Measurements from ENCODE around the gene FLT3.
A peak's percentile ranks its signal among the peaks of the same experiment; 100 is the strongest.
"Not testable (repeated sequence)": the region's sequence is repeated elsewhere in the genome, so short reads cannot be mapped to it uniquely, and the experiment has no call there.

Gene FLT3

DNA sequence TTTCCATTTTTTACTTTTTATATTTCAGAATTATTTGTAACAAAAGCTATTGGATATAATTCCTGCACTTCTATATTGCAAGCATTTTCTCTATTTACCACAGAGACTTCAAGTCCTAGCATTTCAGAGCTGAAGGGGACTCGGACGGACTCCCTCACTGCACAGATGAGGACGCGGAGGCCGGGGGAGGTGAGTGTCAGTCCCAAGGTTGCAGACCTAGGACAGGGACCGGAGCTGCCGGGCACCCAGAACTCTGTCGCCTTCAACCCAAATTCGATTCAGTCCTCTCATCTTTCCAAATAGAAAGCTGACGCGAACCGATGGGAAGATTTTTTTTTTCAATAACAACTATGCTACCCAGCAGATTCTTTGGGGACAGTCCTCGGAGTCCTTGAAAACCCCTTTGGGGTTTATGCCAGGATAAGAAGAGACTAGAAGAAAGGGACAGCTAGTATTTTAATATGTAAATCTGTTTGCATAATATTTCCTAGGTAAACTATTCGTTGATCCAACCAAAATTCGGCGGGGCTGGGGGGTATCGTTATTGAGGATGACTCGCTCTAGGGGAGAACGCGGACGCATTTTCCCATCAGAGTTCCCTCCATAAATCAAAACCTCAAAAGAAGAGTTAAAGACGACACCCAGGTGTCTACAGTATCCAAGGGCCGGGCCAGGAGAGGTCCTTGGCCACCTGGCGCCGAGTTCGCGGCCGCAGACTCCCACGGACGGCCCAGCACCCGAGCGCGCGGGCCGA is 803 bp downstream of the FLT3 start:
- no peak for DNase-seq (ENCODE audit: low read depth)

DNA sequence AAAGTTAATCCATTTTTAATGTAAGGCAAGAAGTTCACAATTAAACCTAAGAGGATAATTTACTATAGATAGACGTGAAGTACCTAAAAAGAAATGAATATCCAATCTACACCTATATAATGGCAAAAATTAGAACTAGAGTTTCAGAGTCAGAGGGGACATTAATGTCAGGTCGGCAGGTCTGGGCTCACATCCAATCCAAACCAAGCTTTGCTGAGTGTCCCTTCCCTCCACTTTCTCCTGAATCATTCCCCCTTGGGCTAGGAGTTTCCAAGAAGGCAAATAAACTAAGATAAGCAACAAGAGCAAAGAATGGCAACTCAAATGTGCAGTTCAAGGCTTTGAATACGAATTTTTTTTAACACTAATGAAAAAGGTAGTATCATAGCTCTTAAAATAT is 2.9 kb downstream of the FLT3 start:
- DNase-seq (ENCODE audit: low read depth) = no peak

DNA sequence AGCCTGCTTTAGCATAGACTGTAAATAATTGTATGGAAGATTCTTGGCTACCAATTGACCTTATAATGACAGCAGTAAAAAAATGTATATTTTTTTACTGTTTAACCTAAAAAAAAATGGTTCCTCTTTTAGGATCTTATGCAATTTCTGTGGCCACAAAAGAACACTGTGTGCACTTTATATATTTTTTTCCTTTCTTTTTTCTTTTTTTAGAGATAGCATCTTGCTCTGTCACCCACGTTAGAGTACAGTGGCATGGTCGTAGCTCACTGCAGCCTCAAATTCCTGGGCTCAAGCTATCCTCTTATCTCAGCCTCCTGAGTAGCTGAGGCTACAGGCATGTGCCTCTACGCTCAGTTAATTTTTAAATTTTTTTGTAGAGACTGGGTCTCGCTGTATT is 6.1 kb downstream of the FLT3 start:
- no peak for DNase-seq (ENCODE audit: low read depth)

DNA sequence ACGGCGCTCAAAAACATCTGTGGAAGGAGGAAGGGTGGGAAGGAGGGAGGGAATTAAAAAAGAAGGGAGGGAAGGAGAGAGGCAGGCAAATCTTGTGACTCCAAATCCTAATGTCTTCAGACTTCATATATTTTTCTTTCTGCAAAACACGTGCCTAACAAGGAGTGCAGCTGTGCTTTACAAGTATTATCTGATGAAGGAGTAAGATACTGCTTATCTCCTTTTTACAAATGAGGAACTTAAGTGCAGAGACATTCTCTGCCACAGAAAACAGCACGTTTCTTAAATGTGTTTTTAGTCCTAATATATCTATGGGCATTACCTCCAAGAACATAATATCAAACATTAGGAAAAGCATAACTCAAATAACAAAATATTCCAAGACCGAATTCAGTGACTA is 6.5 kb downstream of the FLT3 start:
- DNase-seq (ENCODE audit: low read depth) = no peak

DNA sequence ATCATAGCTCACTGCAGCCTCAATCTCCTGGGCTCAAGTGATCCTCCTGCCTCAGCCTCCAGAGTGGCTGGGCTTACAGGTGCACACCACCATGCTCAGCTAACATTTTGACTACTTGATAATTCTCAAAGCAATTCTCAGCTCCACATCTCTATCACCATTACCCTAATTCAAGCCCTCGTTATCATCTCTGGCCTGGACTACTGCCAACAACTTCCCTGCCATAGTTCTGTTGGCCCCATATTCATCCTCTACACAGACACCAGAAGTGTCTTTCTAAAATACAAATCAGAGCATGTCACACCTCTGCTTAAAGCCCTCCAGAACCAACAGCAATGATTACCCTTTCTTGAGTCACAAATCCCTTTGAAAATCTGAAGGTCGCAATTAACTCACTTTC is 7.9 kb downstream of the FLT3 start:
- no peak for DNase-seq (ENCODE audit: low read depth)

DNA sequence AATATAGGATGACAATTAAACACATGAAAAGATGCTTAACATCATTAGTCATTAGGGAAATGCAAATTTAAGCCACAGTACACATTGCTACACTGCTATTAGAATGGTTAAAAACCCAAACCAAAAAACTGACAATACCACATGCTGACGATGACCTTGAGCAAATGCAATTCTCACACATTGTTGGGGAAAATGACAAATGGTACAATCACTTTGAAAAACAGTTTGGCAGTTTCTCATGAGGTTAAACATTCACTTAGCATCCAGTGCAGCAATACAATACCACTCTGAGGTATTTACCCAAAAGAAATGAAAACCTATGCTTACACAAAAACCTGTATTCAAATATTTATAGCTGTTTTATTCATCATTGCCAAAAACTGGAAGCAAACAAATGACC is 11.3 kb downstream of the FLT3 start:
- DNase-seq (ENCODE audit: low read depth) = no peak

DNA sequence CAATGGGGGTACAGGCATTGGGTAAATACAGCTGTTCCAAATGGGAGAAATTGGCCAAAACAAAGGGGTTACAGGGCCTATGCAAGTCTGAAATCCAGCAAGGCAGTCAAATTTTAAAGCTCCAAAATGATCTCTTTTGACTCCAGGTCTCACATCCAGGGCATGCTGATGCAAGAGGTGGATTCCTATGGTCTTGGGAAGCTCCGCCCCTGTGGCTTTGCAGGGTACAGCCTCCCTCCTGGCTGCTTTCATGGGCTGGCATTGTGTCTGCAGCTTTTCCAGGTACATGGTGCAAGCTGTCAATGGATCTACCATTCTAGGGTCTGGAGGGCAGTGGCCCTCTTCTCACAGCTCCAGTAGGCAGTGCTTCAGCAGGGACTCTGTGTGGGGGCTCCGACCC is 22.6 kb downstream of the FLT3 start:
- DNase-seq (ENCODE audit: low read depth) = not testable (repeated sequence)

DNA sequence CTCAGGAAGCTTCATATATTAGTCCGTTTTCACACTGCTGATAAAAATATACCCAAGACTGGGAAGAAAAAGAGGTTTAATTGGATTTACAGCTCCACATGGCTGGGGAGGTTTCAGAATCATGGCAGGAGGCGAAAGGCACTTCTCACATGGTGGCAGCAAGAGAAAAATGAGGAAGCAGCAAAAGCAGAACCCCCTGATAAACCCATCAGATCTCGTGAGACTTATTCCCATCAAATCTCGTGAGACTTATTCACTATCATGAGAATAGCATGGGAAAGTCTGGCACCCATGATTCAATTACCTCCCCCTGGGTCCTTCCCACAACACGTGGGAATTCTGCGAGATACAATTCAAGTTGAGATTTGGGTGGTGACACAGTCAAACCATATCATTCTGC is 23.1 kb downstream of the FLT3 start:
- DNase-seq (ENCODE audit: low read depth) = no peak

DNA sequence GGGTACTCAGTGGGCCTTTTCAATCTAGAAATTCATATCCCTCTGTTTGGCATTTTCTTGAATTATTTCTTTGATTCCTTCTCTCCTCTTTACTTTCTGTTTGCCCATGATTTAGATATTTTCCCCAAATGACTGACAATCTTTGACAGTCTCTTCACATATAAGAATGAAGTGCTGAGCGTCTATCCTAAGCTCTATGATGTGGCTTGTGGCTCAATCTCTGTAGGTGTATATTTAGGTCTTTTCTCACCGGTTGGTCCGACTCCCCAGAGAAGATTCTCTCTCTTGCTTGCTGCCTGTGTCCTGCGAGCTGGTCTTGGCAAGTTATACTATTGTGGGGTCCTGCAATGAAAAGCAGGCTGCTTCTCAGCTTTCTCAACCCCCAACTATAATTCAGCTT is 29.0 kb downstream of the FLT3 start:
- DNase-seq (ENCODE audit: low read depth) = no peak

DNA sequence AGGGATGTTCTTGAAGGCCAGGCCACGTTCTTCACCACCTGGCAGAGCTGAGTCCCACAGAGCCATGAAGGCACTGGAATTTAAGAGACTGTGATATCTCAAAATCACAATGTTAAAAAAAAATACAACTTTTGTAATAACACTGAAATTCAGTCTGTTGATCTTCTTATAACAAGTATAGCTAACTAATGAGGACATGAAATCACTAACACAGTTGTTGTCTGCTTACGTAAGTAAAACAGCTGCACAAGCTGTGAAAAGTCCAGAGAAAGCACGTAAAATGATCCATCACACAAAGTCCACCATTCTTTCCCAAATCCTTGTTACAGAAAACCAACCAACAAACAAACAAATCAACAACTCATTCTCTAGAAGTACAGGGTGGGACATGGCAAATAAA is 32.9 kb downstream of the FLT3 start:
- no peak for DNase-seq (ENCODE audit: low read depth)

DNA sequence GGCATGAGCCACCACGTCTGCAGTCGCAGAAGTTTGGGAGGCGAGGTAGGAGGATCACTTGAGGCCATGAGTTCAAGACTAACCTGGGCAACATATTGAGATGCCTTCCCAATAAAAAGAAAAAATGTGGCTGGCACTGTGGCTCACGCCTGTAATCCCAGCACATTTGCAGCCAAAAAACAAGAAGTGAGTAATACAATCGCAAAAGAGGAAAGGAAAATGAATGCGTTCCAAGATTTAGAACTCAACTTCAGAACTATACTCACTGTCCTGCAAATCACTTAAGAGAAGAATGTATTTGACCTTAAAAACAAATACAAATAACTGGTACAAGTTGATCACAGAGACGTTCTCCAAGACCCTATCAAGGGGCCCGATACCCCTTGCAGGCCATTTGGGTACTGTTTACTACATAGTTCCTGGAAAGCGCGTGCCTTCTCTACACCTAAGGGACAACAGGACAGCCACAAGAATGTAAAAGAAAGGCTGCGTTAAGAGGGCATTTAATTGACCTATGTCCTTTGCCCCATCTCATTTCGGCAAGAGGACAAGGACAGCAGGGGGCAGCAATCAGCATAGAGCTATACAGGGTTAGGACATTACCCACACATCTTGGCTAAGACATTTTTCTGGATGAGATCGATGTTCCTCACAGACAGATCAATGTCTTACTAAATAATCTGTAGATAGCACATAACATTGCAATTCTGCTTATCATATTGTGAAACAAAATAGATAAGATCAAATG is 41.3 kb downstream of the FLT3 start:
- DNase-seq (ENCODE audit: low read depth) = peak; percentile 29

DNA sequence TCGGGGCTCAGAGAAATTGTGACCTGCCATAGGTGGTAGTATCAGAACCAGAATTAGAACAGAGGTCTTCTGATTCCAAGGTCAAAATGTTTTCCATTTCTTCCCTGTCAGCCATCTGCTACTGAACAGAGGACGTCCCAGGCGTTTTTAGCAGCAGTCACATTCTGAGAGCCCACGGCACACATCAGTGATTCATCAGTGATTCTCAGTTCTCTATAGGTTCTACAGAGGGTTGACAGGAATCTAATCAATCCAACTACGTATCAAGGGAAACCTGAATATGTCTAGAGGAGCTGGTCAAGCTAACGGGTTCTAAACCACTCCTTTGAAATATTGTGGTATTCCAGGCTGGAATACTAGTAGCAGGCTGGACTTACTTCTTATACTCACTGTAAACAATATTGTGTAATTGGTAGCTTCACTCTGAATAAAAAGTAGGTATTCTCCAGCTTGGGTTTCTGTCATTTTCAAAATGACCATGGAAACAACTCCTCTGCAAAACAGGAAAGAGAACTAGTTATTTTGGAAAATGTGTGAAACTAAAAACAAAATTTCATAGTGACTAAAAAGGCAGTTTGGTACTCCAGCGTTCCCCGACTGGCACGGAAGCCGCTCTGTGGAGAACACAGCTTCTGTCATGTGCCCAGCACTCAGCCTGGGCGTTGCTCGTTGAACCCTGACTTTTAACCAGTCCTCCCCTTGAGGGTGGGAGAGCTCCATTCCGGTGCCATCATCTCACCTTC is 43.2 kb downstream of the FLT3 start:
- no peak for DNase-seq (ENCODE audit: low read depth)

DNA sequence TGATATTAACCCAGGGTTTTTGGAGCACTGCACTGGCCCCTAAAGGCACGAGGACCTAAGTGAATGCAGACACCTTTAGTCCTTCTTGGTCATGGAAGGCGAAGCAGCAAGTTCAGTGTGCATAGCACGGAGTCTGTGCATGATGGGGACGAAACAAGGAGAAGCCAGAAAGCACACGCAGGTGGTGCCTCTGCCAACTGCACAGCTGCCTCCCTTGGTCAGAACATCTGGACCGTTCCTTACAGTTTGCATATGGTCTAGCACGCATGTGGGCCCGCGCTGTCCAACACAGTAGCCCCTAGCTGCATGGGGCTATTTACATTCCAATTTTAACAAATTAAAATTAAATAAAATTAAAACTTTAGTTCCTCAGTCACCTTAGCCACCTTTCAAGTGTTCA is 44.0 kb downstream of the FLT3 start:
- DNase-seq (ENCODE audit: low read depth) = no peak

DNA sequence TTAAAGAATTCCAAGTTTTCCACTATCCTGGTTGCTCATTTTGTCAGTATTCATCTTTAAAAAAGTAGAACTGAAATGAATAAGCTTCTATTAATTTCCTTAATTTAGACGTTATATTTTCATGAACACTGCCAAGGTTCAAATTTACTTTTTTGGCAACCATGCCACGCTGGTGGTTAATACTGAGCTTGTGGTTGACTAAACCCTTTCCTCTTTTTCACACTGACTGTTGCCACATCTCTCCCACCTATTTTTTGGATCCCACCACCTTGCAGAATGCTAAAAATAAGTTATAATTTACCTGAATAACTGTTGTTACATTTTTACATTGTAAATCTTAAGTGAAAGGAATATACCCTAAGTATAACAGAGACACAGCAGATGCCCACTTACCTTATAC is 45.0 kb downstream of the FLT3 start:
- DNase-seq (ENCODE audit: low read depth) = no peak

DNA sequence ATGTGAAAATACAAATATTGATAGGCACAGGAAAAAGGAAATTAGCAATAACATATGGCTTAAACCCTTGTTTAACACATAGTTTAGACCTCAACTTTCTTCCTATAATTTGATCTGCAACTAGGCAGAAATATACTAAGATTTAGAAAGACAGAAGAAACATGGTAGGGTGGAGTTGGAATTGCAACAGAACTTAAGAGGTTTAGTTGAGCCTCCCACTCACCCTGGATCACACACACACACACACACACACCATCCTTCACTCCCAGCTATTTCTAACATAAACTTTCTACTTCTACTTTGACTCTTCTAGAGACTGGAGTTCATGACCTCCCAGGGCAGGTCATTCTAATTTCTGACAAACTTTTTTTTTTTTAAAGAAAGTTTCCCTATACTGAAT is 47.4 kb downstream of the FLT3 start:
- no peak for DNase-seq (ENCODE audit: low read depth)

DNA sequence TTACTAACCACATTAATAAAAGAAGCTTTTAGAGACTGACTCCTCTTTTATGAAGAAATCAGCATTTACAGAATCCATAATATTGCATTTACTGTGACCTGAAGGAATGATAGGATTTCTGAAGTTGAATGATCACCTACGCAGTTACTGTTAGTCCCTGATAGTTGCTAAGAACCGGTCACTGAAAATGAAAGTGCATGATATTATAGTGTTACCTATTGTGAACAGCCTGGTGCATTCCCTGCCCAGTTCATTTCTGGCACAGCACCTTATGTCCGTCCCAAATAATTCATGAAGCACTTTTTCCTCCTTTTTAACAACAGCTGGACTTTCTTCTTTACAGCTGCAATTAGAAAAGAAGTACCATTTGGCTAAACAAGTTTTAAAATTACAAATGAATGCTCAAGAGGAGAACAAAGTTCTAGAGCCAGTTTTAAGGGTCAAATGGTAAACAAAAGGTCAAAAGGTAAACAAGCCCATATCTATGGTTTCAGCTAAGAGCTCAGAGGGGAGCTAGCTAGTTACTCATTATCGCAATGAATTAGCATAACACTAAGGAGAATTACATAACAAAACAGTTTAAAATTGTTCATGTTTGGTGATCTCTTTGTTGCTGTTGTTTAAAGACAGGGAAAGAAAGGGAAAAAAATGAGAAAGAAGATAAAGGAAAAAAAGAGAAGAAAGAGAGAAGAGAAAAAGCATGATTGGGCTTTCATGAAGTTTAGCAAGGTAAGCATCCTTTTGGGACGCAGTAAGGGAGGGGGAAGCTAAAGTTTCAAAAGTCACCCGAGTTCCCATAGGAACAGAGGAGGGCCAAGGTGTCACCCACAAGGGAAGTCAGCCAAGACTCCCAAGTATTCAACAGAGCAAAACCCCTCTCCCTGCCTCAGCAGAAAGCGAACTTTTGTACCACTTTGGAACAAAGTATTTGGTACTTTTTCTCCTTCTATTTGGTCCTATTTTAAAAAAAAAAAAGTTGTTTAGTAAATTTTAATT is 50.2 kb downstream of the FLT3 start:
- no peak for DNase-seq (ENCODE audit: low read depth)

DNA sequence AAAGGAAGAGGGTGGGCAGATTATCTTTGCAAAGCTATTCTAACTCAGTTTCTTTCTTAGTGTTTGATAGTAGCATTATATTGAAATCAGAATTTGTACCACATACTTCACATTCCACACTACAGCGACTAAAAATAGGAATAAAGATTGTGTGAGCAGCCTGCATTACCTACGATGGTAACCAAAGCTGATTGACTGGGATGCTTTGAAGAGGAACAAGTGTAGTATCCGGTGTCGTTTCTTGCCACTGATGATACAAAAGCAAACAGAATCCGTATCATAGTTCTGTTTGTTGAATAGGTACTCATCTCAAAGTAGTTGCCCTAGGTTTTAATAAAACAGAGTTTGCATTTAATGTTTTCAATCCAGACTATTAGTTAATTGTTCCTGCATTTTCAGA is 51.2 kb downstream of the FLT3 start:
- DNase-seq (ENCODE audit: low read depth) = no peak

DNA sequence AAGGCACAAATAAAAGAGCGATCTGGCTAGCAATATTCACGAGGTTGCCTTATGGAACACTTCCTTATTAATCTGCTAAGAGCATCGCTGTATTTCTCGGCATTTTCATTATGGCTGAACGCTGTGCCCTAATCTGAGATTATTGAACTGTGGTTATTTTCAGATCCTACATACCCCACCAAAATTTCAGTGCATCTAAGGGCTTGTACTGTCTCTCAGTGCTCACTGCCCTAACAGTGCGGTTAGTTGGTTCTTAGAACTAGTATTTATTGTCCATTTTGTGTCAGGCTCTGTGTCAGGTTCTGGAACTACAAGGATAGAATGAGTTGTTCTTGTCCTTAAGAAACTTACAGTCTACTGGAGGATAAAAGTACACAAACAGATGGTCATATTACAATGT is 51.6 kb downstream of the FLT3 start:
- no peak for DNase-seq (ENCODE audit: low read depth)

DNA sequence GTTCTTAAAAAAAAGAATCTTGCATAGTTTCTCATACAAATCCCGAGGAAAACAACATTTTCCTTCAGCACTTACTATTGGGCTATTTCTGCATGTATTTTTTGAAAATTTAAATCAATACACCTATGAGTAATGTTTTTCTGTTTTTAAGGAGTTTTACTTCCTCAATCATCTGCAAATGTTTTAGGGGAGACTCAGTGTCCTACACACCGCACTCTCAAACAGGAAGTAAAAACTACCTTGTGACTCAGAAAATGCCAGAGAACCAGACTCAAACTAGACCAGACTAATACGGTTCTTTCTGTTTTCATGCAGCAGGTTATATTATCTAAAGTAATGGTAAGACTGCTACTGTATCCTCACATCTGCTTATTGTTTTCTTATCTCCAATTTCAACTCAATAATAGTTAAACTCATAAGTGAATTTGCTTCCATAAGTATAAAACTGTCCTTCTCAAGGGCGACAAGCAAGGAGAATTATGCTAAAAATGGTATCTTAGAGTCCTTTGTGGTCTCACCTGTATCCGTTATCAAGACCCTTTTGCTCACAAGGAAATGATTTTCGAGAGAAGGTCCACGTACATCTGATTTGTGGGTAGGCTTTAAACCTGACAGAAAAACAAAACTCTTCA is 52.5 kb downstream of the FLT3 start:
- no peak for DNase-seq (ENCODE audit: low read depth)

DNA sequence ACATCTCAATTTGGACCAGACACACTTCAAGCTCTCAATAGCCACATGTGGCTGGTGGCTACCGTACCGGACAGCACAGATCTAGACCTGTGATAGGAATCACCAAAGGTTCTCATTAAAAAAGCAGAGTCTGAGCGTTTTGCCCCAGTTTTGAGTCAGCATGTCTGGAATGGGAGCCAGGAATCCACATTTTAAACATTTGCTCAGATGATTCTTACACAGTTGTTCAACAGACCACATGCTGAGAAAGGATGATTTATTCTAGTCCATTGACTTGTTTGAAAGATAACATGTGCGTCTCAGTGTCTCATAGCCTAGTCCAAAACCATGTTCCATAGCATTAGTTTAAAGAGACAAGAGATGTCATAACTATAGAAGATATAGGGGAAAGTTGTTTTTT is 53.4 kb downstream of the FLT3 start:
- no peak for DNase-seq (ENCODE audit: low read depth)

DNA sequence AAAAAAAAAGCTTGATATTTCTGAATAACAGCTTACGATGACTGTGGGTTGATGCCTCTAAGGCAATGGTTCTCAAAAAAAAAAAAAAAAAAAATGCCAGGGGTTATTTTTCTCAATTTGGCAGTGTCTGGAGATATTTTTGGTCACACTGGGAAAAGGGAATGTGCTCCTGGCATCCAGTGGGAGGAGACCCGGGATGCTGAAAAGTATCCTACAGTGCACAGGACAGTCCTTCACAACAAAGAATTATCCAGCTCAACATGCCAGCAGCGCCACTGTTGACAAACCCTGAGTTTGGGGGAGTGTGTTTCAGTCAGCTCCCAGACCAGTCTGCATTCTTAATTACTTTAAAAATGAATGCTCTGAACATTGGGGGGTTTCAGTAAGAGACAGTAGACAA is 54.5 kb downstream of the FLT3 start:
- DNase-seq (ENCODE audit: low read depth) = no peak

Measured in activated T-cell treated with anti-CD3 and anti-CD28 coated beads for 48 hours (primary cell).